ENCODE results near the gene LYRM4.

Gene LYRM4

GRCh38 chr6:5279891-5280338, 19.2 kb upstream of the LYRM4 start:
- peak in 1 of 5 donors; percentile 93 for DNase-seq

GRCh38 chr6:5278565-5279120, 17.9 kb upstream of the LYRM4 start:
- DNase-seq, result peak in 1 of 5 donors; percentile 56

- DNase-seq, result no peak
Observed at GRCh38 chr6:5278047-5278446, 17.3 kb upstream of the LYRM4 start.

GRCh38 chr6:5277589-5277988, 16.8 kb upstream of the LYRM4 start:
- no peak for DNase-seq

GRCh38 chr6:5276581-5276980, 15.8 kb upstream of the LYRM4 start:
- no peak for DNase-seq

GRCh38 chr6:5275497-5275896, 14.7 kb upstream of the LYRM4 start:
- no peak for DNase-seq

- peak in 1 of 5 donors; percentile 72 for DNase-seq
Observed at GRCh38 chr6:5274231-5274630, 13.5 kb upstream of the LYRM4 start.

GRCh38 chr6:5271926-5272325, 11.2 kb upstream of the LYRM4 start:
- DNase-seq, result no peak

- no peak for DNase-seq
Observed at GRCh38 chr6:5270093-5270680, 9.4 kb upstream of the LYRM4 start.

GRCh38 chr6:5266423-5266822, 5.7 kb upstream of the LYRM4 start:
- DNase-seq, result no peak

GRCh38 chr6:5261545-5262109, 877 bp upstream of the LYRM4 start:
- DNase-seq, result no peak

- peak; percentile 51 to 77 (median 67) for DNase-seq
Observed at GRCh38 chr6:5260111-5260620, 584 bp downstream of the LYRM4 start.

GRCh38 chr6:5259428-5259827, 1.3 kb downstream of the LYRM4 start:
- no peak for DNase-seq

GRCh38 chr6:5257400-5257799, 3.4 kb downstream of the LYRM4 start:
- no peak for DNase-seq

GRCh38 chr6:5256952-5257351, 3.8 kb downstream of the LYRM4 start:
- no peak for DNase-seq

- DNase-seq, result no peak
Observed at GRCh38 chr6:5250911-5251310, 9.8 kb downstream of the LYRM4 start.

GRCh38 chr6:5250451-5250850, 10.3 kb downstream of the LYRM4 start:
- DNase-seq, result no peak

GRCh38 chr6:5249451-5250122, 11.2 kb downstream of the LYRM4 start:
- DNase-seq, result no peak

GRCh38 chr6:5248302-5249098, 12.2 kb downstream of the LYRM4 start:
- DNase-seq, result no peak

GRCh38 chr6:5247201-5247600, 13.5 kb downstream of the LYRM4 start:
- no peak for DNase-seq

- DNase-seq, result no peak
Observed at GRCh38 chr6:5246141-5247097, 14.3 kb downstream of the LYRM4 start.

GRCh38 chr6:5243069-5243468, 17.7 kb downstream of the LYRM4 start:
- DNase-seq, result no peak

Measured in T-helper 1 cell (primary cell).